HepG2 (cell line): ENCODE data around the gene TRMT1. TPM values are rescaled to one million over a fixed set of nuclear protein-coding genes. Genes with fewer than 3 reads are reported as not detected.

Source experiments
- AHR ChIP-seq: IDR thresholded peaks from 2 replicates; pipeline ENCODE4 v1.6.1; 2018; ENCODE audit warnings: missing genetic modification reagents, missing compliant biosample characterization
- CSRNP2 ChIP-seq: sonication (generic); formaldehyde crosslinking; conservative IDR thresholded peaks from 2 replicates; pipeline ENCODE4 v1.8.0; 2022; ENCODE audit warnings: low read depth, missing genetic modification reagents
- DR1 ChIP-seq: sonication (generic); formaldehyde crosslinking; IDR thresholded peaks from 2 replicates; pipeline ENCODE4 v1.8.0; 2021; ENCODE audit warnings: mild to moderate bottlenecking, missing genetic modification reagents, inconsistent platforms
- ESRRA ChIP-seq: sonication (generic); formaldehyde crosslinking; IDR thresholded peaks from 2 replicates; pipeline ENCODE4 v1.5.1; 2020; ENCODE audit warnings: mild to moderate bottlenecking, low read depth, missing genetic modification reagents
- HNF4G ChIP-seq, 2 experiments: sonication (generic) in 1 of 2; formaldehyde crosslinking in 1 of 2; IDR thresholded peaks; 2 replicates each; pipeline versions ENCODE4 v1.4.0 to v1.6.1; 2011 to 2020; ENCODE audit warnings: borderline replicate concordance in 2 of 2, low read depth in 2 of 2, mild to moderate bottlenecking in 2 of 2, low read length in 1 of 2, missing genetic modification reagents in 1 of 2, moderate library complexity in 1 of 2
- HOXA7 ChIP-seq: sonication (generic); formaldehyde crosslinking; IDR thresholded peaks from 2 replicates; pipeline ENCODE4 v1.8.1; 2022; ENCODE audit warnings: mild to moderate bottlenecking, missing genetic modification reagents, moderate library complexity
- KDM1A ChIP-seq: IDR thresholded peaks from 2 replicates; pipeline ENCODE4 v1.6.1; 2016; ENCODE audit warnings: missing compliant biosample characterization
- MIXL1 ChIP-seq: IDR thresholded peaks from 2 replicates; pipeline ENCODE4 v1.6.1; 2016
- POLR2AphosphoS5 ChIP-seq: IDR thresholded peaks from 2 replicates; pipeline ENCODE4 v1.6.1; 2012; ENCODE audit warnings: low read depth, low read length
- PRPF4 ChIP-seq: fragments of 200-400 bp; formaldehyde crosslinking; IDR thresholded peaks from 2 replicates; pipeline ENCODE4 v1.6.1; 2016; ENCODE audit warnings: low read length, low read depth; ENCODE audit not compliant: poor library complexity, severe bottlenecking
- PTBP1 ChIP-seq: fragments of 200-400 bp; formaldehyde crosslinking; IDR thresholded peaks from 2 replicates; pipeline ENCODE4 v1.6.1; 2018; ENCODE audit warnings: low read length, low read depth; ENCODE audit not compliant: poor library complexity, severe bottlenecking
- SALL2 ChIP-seq: sonication (generic); formaldehyde crosslinking; IDR thresholded peaks from 2 replicates; pipeline ENCODE4 v1.8.1; 2023; ENCODE audit warnings: mild to moderate bottlenecking, missing genetic modification reagents, inconsistent platforms
- SMARCC2 ChIP-seq: fragments of 450-650 bp; IDR thresholded peaks from 2 replicates; pipeline ENCODE4 v1.6.1; 2017; ENCODE audit warnings: antibody characterized with exemption, mild to moderate bottlenecking
- ZNF430 ChIP-seq: sonication (generic); formaldehyde crosslinking; IDR thresholded peaks from 2 replicates; pipeline ENCODE4 v1.9.0; 2021; ENCODE audit warnings: mild to moderate bottlenecking, missing genetic modification reagents
- ZNF558 ChIP-seq: sonication (generic); formaldehyde crosslinking; IDR thresholded peaks from 2 replicates; pipeline ENCODE4 v1.9.0; 2022; ENCODE audit warnings: mild to moderate bottlenecking, missing genetic modification reagents, borderline replicate concordance
- polyA plus RNA-seq, 8 experiments: library from polyadenylated mRNA; depleted of rRNA in 3 of 8; stranded (reverse) in 7 of 8; unstranded in 1 of 8; fragments of >200 nt; fragmentation: Illumina TruSeq in 4 of 8; extraction: Trizol in 4 of 8; gene quantifications; 2 replicates each; pipeline versions ENCODE4 v1.2.1 to v1.2.3, GENCODE V29; 2011 to 2016; ENCODE audit warnings: low read depth in 4 of 8, missing spikeins in 1 of 8, mixed read lengths in 1 of 8; ENCODE audit not compliant: insufficient read depth in 1 of 8
- total RNA-seq, 5 experiments: library from RNA; depleted of rRNA; stranded (reverse); fragments of >200 nt; fragmentation: Illumina TruSeq; extraction: Trizol; gene quantifications; 2 replicates each; pipeline ENCODE4 v1.2.3, GENCODE V29; 2016; ENCODE audit warnings: low read depth in 1 of 5
- TF ChIP-seq, protein P1 (sequence below): sonication (generic); formaldehyde crosslinking; IDR thresholded peaks from 2 replicates; pipeline ENCODE4 v1.5.0; 2020; ENCODE audit warnings: mild to moderate bottlenecking, missing genetic modification reagents, borderline replicate concordance
- TF ChIP-seq, protein P2 (sequence below): sonication (generic); formaldehyde crosslinking; IDR thresholded peaks from 2 replicates; pipeline ENCODE4 v1.4.0; 2020; ENCODE audit warnings: missing genetic modification reagents

The TRMT1 gene
- total and polyA plus RNA-seq, 2 of the 13 experiments (the other 11 are each of a cell fraction or from before 2014, with no cell fraction given) = 35.5 to 44.1 TPM

DNA sequence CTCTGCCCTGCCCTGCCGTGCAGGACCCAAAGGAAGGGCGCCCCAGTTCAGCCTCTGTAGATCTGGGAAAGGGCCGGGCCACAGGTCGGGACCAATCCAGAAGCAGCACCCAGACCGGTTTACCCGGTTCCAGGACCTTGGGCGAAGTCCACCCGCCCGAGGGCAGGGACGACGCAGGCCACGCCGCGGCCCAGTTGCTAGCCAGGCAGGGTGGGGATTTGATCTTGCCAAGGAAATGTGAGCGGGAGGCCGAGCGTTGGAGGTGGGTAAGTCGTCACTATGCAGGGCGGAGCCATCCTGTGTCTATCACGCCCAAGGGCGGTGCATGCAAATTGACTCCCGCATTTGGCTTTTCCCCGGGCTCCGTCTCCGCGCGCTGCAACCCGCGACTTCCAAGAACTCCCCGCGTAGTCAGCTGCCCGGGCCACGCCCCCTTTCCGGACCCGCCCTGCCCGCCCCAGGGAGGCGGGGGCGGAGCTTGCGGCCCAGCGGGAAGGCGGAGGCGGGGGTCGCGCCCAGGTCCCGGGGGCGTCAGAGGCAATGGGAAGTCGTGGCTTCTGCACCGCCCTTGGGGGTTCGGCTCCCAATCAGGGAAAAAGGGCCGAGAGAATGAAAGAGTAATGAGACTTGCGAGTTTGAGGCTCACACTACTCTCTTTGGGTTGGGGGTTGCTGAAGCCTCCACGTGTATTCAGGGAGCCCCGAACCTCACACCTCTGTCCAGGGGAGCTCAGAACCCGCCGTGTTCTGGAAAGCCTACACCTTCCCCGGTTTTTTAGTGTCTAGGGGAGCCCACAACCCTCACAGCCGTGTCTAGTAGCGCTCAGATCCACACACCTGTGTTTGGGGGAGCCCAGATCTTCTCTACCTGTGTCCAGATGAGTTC is 46.4 kb upstream of the TRMT1 start (continued):
- TF ChIP-seq, protein P1, sequence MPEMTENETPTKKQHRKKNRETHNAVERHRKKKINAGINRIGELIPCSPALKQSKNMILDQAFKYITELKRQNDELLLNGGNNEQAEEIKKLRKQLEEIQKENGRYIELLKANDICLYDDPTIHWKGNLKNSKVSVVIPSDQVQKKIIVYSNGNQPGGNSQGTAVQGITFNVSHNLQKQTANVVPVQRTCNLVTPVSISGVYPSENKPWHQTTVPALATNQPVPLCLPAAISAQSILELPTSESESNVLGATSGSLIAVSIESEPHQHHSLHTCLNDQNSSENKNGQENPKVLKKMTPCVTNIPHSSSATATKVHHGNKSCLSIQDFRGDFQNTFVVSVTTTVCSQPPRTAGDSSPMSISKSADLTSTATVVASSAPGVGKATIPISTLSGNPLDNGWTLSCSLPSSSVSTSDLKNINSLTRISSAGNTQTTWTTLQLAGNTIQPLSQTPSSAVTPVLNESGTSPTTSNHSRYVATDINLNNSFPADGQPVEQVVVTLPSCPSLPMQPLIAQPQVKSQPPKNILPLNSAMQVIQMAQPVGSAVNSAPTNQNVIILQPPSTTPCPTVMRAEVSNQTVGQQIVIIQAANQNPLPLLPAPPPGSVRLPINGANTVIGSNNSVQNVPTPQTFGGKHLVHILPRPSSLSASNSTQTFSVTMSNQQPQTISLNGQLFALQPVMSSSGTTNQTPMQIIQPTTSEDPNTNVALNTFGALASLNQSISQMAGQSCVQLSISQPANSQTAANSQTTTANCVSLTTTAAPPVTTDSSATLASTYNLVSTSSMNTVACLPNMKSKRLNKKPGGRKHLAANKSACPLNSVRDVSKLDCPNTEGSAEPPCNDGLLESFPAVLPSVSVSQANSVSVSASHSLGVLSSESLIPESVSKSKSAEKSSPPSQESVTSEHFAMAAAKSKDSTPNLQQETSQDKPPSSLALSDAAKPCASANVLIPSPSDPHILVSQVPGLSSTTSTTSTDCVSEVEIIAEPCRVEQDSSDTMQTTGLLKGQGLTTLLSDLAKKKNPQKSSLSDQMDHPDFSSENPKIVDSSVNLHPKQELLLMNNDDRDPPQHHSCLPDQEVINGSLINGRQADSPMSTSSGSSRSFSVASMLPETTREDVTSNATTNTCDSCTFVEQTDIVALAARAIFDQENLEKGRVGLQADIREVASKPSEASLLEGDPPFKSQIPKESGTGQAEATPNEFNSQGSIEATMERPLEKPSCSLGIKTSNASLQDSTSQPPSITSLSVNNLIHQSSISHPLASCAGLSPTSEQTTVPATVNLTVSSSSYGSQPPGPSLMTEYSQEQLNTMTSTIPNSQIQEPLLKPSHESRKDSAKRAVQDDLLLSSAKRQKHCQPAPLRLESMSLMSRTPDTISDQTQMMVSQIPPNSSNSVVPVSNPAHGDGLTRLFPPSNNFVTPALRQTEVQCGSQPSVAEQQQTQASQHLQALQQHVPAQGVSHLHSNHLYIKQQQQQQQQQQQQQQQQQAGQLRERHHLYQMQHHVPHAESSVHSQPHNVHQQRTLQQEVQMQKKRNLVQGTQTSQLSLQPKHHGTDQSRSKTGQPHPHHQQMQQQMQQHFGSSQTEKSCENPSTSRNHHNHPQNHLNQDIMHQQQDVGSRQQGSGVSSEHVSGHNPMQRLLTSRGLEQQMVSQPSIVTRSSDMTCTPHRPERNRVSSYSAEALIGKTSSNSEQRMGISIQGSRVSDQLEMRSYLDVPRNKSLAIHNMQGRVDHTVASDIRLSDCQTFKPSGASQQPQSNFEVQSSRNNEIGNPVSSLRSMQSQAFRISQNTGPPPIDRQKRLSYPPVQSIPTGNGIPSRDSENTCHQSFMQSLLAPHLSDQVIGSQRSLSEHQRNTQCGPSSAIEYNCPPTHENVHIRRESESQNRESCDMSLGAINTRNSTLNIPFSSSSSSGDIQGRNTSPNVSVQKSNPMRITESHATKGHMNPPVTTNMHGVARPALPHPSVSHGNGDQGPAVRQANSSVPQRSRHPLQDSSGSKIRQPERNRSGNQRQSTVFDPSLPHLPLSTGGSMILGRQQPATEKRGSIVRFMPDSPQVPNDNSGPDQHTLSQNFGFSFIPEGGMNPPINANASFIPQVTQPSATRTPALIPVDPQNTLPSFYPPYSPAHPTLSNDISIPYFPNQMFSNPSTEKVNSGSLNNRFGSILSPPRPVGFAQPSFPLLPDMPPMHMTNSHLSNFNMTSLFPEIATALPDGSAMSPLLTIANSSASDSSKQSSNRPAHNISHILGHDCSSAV = 0 out of 2 replicates have a peak, but pooled peaks have one; percentile 41
- TF ChIP-seq PRPF4 = no peak
- TF ChIP-seq SMARCC2 = no peak
- peak; percentile 90 for TF ChIP-seq HNF4G (IDR thresholded peaks at IDR 0.05; ENCODE audit: borderline replicate concordance, low read depth, low read length)
- TF ChIP-seq HNF4G (CRISPR knock-in tag; IDR thresholded peaks at IDR 0.05; ENCODE audit: borderline replicate concordance, low read depth) = peak; percentile 89; the same call in 1 of the 2 replicates
- TF ChIP-seq CSRNP2 (CRISPR knock-in tag) = no peak
- no peak for TF ChIP-seq SALL2 (CRISPR knock-in tag)
- TF ChIP-seq, protein P2, sequence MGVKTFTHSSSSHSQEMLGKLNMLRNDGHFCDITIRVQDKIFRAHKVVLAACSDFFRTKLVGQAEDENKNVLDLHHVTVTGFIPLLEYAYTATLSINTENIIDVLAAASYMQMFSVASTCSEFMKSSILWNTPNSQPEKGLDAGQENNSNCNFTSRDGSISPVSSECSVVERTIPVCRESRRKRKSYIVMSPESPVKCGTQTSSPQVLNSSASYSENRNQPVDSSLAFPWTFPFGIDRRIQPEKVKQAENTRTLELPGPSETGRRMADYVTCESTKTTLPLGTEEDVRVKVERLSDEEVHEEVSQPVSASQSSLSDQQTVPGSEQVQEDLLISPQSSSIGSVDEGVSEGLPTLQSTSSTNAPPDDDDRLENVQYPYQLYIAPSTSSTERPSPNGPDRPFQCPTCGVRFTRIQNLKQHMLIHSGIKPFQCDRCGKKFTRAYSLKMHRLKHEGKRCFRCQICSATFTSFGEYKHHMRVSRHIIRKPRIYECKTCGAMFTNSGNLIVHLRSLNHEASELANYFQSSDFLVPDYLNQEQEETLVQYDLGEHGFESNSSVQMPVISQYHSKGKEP (CRISPR knock-in tag) = no peak
- TF ChIP-seq KDM1A (CRISPR knock-in tag) = peak; percentile 44; the same call in 1 of the 2 replicates
- peak; percentile 62; the same call in 1 of the 2 replicates for TF ChIP-seq DR1
- TF ChIP-seq MIXL1 = 0 out of 2 replicates have a peak, but pooled peaks have one; percentile 8
- peak; percentile 76 for TF ChIP-seq AHR
- peak; percentile 77 for TF ChIP-seq POLR2AphosphoS5
- no peak for TF ChIP-seq PTBP1
- peak; percentile 96 for TF ChIP-seq ZNF430 (CRISPR knock-in tag)
- no peak for TF ChIP-seq HOXA7 (CRISPR knock-in tag)
- TF ChIP-seq ESRRA = peak; percentile 93
- no peak; the same call in 1 of the 2 replicates for TF ChIP-seq ZNF558 (CRISPR knock-in tag)
